ENCODE measurements around the gene STON2. TPM values are rescaled to one million over a fixed set of nuclear protein-coding genes. Genes with fewer than 3 reads are reported as not detected.
"Not testable (repeated sequence)": the region's sequence is repeated elsewhere in the genome, so short reads cannot be mapped to it uniquely, and the experiment has no call there.

STON2 gene
- total and polyA plus RNA-seq, 8 donors, result 0.76 to 4.6 (median 1.8) TPM

- FAIRE-seq (no peak), ATAC-seq (no peak), DNase-seq (no peak)
- H3K9me3 ChIP-seq, result no peaks in the 10 kb centered on the region
- H3K36me3 ChIP-seq, result no peaks in the 10 kb centered on the region
- H3K27me3 ChIP-seq, result no peaks in the 10 kb centered on the region
- no peaks in the 10 kb centered on the region for H3K4me1 ChIP-seq
- TF ChIP-seq CTCF (IDR thresholded peaks at IDR 0.05), result no peak
- WGBS, 2 donors, result 89% methylated on average over 19 of the region's 19 CpGs
- H3K27ac ChIP-seq, result no peak overlapping the region
- intact Hi-C loops (cut with DNase I), result no loop called here
- H3K4me3 ChIP-seq, result no peak overlapping the region
These were observed 153.5 kb downstream of the STON2 start for GRCh38 chr14:81246461-81247270.

- no peak overlapping the region for H3K27ac ChIP-seq
- H3K36me3 ChIP-seq, result no peaks in the 10 kb centered on the region
- H3K9me3 ChIP-seq, result no peaks in the 10 kb centered on the region
- no peak for TF ChIP-seq CTCF (IDR thresholded peaks at IDR 0.05)
- no peaks in the 10 kb centered on the region for H3K27me3 ChIP-seq
- no peaks in the 10 kb centered on the region for H3K4me1 ChIP-seq
- intact Hi-C loops (cut with DNase I), result no loop called here
- no peak overlapping the region for H3K4me3 ChIP-seq
- ATAC-seq (no peak), DNase-seq (no peak), FAIRE-seq (no peak)
- 40 to 44% methylated on average over 1 of the region's 1 CpG for WGBS, 2 donors
These were observed 154.4 kb downstream of the STON2 start for GRCh38 chr14:81245771-81246170.

- FAIRE-seq; ATAC-seq; DNase-seq; H3K9me3 ChIP-seq; H3K27me3 ChIP-seq; H3K27ac ChIP-seq; H3K4me1 ChIP-seq; H3K36me3 ChIP-seq; H3K4me3 ChIP-seq; intact Hi-C loops (cut with DNase I): not testable (repeated sequence)
- 91% methylated on average over 23 to 28 of the region's 28 CpGs for WGBS, 2 donors
These were observed 155.7 kb downstream of the STON2 start for GRCh38 chr14:81244431-81244830.

GRCh38 chr14:81243499-81243898, 156.6 kb downstream of the STON2 start:
- H3K4me3 ChIP-seq, result no peak overlapping the region
- 53 to 63% methylated on average over 2 of the region's 2 CpGs for WGBS, 2 donors
- no peak for FAIRE-seq

GRCh38 chr14:81236849-81237248, 163.3 kb downstream of the STON2 start:
- DNase-seq; H3K27ac ChIP-seq; H3K36me3 ChIP-seq; H3K9me3 ChIP-seq; FAIRE-seq; H3K4me3 ChIP-seq; ATAC-seq; intact Hi-C loops (cut with DNase I); H3K4me1 ChIP-seq; H3K27me3 ChIP-seq: not testable (repeated sequence)
- WGBS, 2 donors, result 36 to 56% methylated on average over 2 of the region's 2 CpGs

More at GRCh38 chr14:81243499-81243898, 156.6 kb downstream of the STON2 start:
- intact Hi-C loops (cut with DNase I), result no loop called here
- H3K27me3 ChIP-seq, result no peaks in the 10 kb centered on the region
- no peaks in the 10 kb centered on the region for H3K4me1 ChIP-seq
- no peak overlapping the region for H3K27ac ChIP-seq
- no peaks in the 10 kb centered on the region for H3K9me3 ChIP-seq
- no peaks in the 10 kb centered on the region for H3K36me3 ChIP-seq
- DNase-seq (no peak), ATAC-seq (no peak)
- TF ChIP-seq CTCF (IDR thresholded peaks at IDR 0.05), result no peak

GRCh38 chr14:81236138-81236537, 164.0 kb downstream of the STON2 start:
- no peaks in the 10 kb centered on the region for H3K4me1 ChIP-seq
- no peaks in the 10 kb centered on the region for H3K36me3 ChIP-seq
- H3K4me3 ChIP-seq, result no peak overlapping the region
- intact Hi-C loops (cut with DNase I), result no loop called here
- DNase-seq, result no peak
- H3K27me3 ChIP-seq, result no peaks in the 10 kb centered on the region
- no peak overlapping the region for H3K27ac ChIP-seq
- no peak for ATAC-seq
- 91 to 98% methylated on average over 17 to 20 of the region's 20 CpGs for WGBS, 2 donors
- TF ChIP-seq CTCF (IDR thresholded peaks at IDR 0.05), result no peak
- no peaks in the 10 kb centered on the region for H3K9me3 ChIP-seq
- no peak for FAIRE-seq
